PC-9 (cell line): ENCODE data around the gene AK9. TPM values are rescaled to one million over a fixed set of nuclear protein-coding genes. Genes with fewer than 3 reads are reported as not detected.
A peak's percentile ranks its signal among the peaks of the same experiment; 100 is the strongest.

Experiments
- BruUV-seq: library from RNA; stranded (reverse); fragments of 400-500 nt; replicated peaks from 2 replicates; lab custom pipeline; 2021; lab: Mats Ljungman, UMichigan
- CTCF ChIA-PET: fragments of 300-600 bp; sonication (Branson Sonifier 250); formaldehyde crosslinking; loops from one replicate; lab custom pipeline; 2022; ENCODE audit warnings: antibody characterized with exemption; lab: Charles Lee
- POLR2A ChIA-PET: fragments of 300-600 bp; sonication (Branson Sonifier 250); formaldehyde crosslinking; loops from one replicate; lab custom pipeline; 2022; ENCODE audit warnings: antibody characterized with exemption; ENCODE audit not compliant: unreplicated experiment; lab: Charles Lee
- DNase-seq, 2 experiments: peaks; one replicate each; pipeline versions ENCODE4 v3.0.0 to v3.0.0-alpha.2; 2015 to 2022; ENCODE audit warnings: mixed read lengths in 1 of 2
- H2AFZ ChIP-seq: fragments of 200-600 bp; sonication (generic); 2 replicates; pipeline ENCODE4 v1.8.1; 2017; ENCODE audit warnings: antibody characterized with exemption
- H3F3A ChIP-seq: fragments of 200-600 bp; sonication (generic); 2 replicates; pipeline ENCODE4 v1.8.1; 2017; ENCODE audit warnings: antibody characterized with exemption, mild to moderate bottlenecking, low read depth; ENCODE audit not compliant: insufficient read depth
- H3K27ac ChIP-seq: fragments of 200-600 bp; sonication (generic); 2 replicates; pipeline ENCODE4 v1.6.1; 2016; ENCODE audit warnings: mixed run types
- H3K27me3 ChIP-seq: fragments of 200-600 bp; sonication (generic); 2 replicates; pipeline ENCODE4 v1.6.1; 2016; ENCODE audit warnings: low read depth, mixed run types; ENCODE audit not compliant: insufficient read depth
- H3K36me3 ChIP-seq: fragments of 200-600 bp; sonication (generic); 2 replicates; pipeline ENCODE4 v1.6.1; 2016; ENCODE audit warnings: low read depth, mixed run types
- H3K4me1 ChIP-seq: fragments of 200-600 bp; sonication (generic); replicated peaks from 2 replicates; pipeline ENCODE4 v1.6.1; 2016; ENCODE audit warnings: mixed run types; ENCODE audit not compliant: insufficient read depth
- H3K4me2 ChIP-seq: fragments of 200-600 bp; sonication (generic); 2 replicates; pipeline ENCODE4 v1.6.1; 2017; ENCODE audit warnings: mixed run types
- H3K4me3 ChIP-seq: fragments of 200-600 bp; sonication (generic); 2 replicates; pipeline ENCODE4 v1.6.1; 2016; ENCODE audit warnings: mixed run types
- H3K79me2 ChIP-seq: fragments of 200-600 bp; sonication (generic); 2 replicates; pipeline ENCODE4 v1.6.1; 2017; ENCODE audit warnings: low read depth, mixed run types
- H3K9me2 ChIP-seq: fragments of 200-600 bp; sonication (generic); 2 replicates; pipeline ENCODE4 v1.8.1; 2017; ENCODE audit warnings: mild to moderate bottlenecking; ENCODE audit not compliant: insufficient read depth
- H3K9me3 ChIP-seq: fragments of 200-600 bp; sonication (generic); 2 replicates; pipeline ENCODE4 v1.8.1; 2016; ENCODE audit warnings: low read depth; ENCODE audit not compliant: insufficient read depth
- H4K20me1 ChIP-seq: fragments of 200-600 bp; sonication (generic); 2 replicates; pipeline ENCODE4 v1.8.1; 2017; ENCODE audit not compliant: insufficient read depth
- EZH2 ChIP-seq: fragments of 200-600 bp; sonication (generic); IDR thresholded peaks from 2 replicates; pipeline ENCODE4 v1.8.0; 2017; ENCODE audit warnings: antibody characterized with exemption, low read depth
- intact Hi-C: fragments of 100-400 bp; cut with micrococcal nuclease; formaldehyde crosslinking; loops from one replicate; pipeline ENCODE4 v1.10.0; 2022; ENCODE audit not compliant: unreplicated experiment
- total RNA-seq: library from RNA; stranded (reverse); gene quantifications from 2 replicates; pipeline ENCODE4 v1.2.3, GENCODE V29; 2021
- TF ChIP-seq, protein P1 (sequence below): fragments of 200-600 bp; sonication (generic); conservative IDR thresholded peaks from 2 replicates; pipeline ENCODE4 v1.6.1; 2017; ENCODE audit warnings: mixed run types, antibody characterized with exemption, mild to moderate bottlenecking, moderate library complexity

The AK9 gene
- total RNA-seq, 1 experiment from 2014 or later, result 7.4 TPM

DNA sequence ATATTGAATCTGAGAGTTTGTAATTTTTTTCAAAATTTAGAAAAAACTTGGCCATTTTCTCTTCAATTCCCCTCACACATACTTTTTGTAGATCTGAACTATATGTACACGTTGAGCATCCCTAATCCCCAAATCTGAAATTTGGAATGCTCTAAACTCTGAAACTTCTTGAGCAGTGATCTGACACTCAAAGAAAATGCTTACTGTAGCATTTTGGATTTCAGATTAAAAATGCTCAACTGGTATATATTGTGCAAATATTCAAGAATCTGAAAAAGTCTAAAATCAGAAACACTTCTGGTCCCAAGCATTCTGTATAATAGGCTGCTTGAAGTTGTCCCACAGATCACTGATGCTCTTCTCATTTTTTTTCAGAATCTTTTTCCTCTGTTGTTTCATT, 129.2 kb downstream of the AK9 start:
- Histone ChIP-seq H3K4me2 (no peak overlapping the region), H3K27me3 (no peaks in the 10 kb centered on the region), H4K20me1 (no peaks in the 10 kb centered on the region), H2AFZ (no peak overlapping the region), H3F3A (no peaks in the 10 kb centered on the region), H3K79me2 (no peaks in the 10 kb centered on the region), H3K27ac (no peak overlapping the region), H3K36me3 (no peaks in the 10 kb centered on the region), H3K9me3 (no peaks in the 10 kb centered on the region), H3K4me3 (no peak overlapping the region), H3K4me1 (no peaks in the 10 kb centered on the region), H3K9me2 (no peaks in the 10 kb centered on the region)
- TF ChIP-seq EZH2, result no peak
- TF ChIP-seq, protein P1, sequence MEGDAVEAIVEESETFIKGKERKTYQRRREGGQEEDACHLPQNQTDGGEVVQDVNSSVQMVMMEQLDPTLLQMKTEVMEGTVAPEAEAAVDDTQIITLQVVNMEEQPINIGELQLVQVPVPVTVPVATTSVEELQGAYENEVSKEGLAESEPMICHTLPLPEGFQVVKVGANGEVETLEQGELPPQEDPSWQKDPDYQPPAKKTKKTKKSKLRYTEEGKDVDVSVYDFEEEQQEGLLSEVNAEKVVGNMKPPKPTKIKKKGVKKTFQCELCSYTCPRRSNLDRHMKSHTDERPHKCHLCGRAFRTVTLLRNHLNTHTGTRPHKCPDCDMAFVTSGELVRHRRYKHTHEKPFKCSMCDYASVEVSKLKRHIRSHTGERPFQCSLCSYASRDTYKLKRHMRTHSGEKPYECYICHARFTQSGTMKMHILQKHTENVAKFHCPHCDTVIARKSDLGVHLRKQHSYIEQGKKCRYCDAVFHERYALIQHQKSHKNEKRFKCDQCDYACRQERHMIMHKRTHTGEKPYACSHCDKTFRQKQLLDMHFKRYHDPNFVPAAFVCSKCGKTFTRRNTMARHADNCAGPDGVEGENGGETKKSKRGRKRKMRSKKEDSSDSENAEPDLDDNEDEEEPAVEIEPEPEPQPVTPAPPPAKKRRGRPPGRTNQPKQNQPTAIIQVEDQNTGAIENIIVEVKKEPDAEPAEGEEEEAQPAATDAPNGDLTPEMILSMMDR, result no peak
- no peak for DNase-seq
- POLR2A ChIA-PET, result no interaction called here
- BruUV-seq, result no TSS peak
- intact Hi-C loops, result no loop called here
- CTCF ChIA-PET, result no interaction called here

DNA sequence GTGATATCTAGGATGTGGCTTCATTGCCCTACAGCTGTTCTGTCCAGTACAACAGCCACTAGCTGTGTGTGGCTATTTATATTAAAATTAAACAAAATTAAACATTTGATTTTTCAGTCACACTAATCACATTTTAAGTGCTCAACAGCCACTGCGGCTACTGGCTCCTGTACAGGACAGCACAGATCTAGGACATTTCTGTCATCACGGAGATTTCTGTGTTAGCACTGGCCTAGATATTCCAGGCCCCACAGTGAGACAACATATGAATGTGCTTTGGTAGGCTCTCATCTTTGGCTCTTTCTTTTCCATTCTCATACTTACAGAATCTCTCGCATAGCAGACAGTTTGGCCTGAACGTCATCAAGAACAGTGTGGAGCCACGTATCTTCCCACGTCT, 159.6 kb downstream of the AK9 start:
- Histone ChIP-seq H4K20me1 (no peaks in the 10 kb centered on the region), H2AFZ (no peak overlapping the region), H3K9me2 (no peaks in the 10 kb centered on the region), H3K4me1 (no peaks in the 10 kb centered on the region), H3K27ac (no peak overlapping the region), H3F3A (no peaks in the 10 kb centered on the region), H3K36me3 (no peaks in the 10 kb centered on the region), H3K9me3 (no peaks in the 10 kb centered on the region), H3K27me3 (no peaks in the 10 kb centered on the region), H3K4me3 (no peak overlapping the region), H3K79me2 (no peaks in the 10 kb centered on the region), H3K4me2 (no peak overlapping the region)
- ChIA-PET CTCF (no interaction called here), POLR2A (no interaction called here)
- no peak for DNase-seq
- TF ChIP-seq, protein P1, result no peak
- TF ChIP-seq EZH2, result no peak
- BruUV-seq, result no TSS peak
- intact Hi-C loops, result no loop called here

DNA sequence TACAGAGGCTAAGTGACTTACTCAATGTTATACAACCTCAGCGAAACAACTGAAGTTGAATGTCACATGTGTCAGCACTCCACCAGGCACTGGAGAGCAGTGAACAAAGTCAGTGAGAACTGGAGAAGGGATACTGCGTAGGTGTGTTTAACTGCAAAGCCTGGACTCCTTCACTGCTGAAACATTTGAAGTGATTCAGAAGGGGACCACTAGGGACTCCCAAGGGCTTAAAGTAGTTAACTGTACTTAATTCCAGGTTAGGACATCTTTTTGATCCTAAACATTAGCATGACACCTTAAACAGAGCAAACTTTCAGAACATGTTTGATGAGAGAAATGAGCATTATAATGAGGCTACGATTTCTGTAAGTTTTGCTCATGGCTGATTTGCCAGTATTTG, 163.0 kb downstream of the AK9 start:
- H3K4me1 ChIP-seq, result no peaks in the 10 kb centered on the region
- H3K79me2 ChIP-seq, result no peaks in the 10 kb centered on the region
- no peak overlapping the region for H3K4me2 ChIP-seq
- H4K20me1 ChIP-seq, result no peaks in the 10 kb centered on the region
- no peak overlapping the region for H3K27ac ChIP-seq
- ChIA-PET POLR2A (no interaction called here), CTCF (no interaction called here)
- BruUV-seq, result no TSS peak
- TF ChIP-seq EZH2, result no peak
- TF ChIP-seq, protein P1, result peak; percentile 53
- no peaks in the 10 kb centered on the region for H3K36me3 ChIP-seq
- H3K9me2 ChIP-seq, result no peaks in the 10 kb centered on the region
- peaks cover 8% of the 10 kb centered on the region; the same call in 1 of the 2 replicates for H3K9me3 ChIP-seq
- no peak overlapping the region for H2AFZ ChIP-seq
- H3K27me3 ChIP-seq, result no peaks in the 10 kb centered on the region
- H3K4me3 ChIP-seq, result no peak overlapping the region
- no peaks in the 10 kb centered on the region for H3F3A ChIP-seq
- no peak for DNase-seq
- intact Hi-C loops, result loop anchor here (1.0 to 2.0 kb wide), 5 partner anchors 177 to 863 kb away; no protein-coding TSS in a partner anchor
